HG03520 (cell line): Measurements from ENCODE around the gene FAM149A.

Source experiments
- ATAC-seq: cut with Tn5 transposase; IDR thresholded peaks from one replicate; pipeline ENCODE4 v1.9.1; 2021; ENCODE audit warnings: mild to moderate bottlenecking, moderate library complexity; ENCODE audit not compliant: unreplicated experiment

The FAM149A gene

GRCh38 chr4:186104114-186104889, at the start of gene FAM149A:
Gene FAM149A (plus strand): TSS chr4:186104704.
- peak; percentile 59 for ATAC-seq

- ATAC-seq = peak; percentile 100
These were observed 46.1 kb upstream of the FAM149A start for GRCh38 chr4:186058253-186058979.

DNA sequence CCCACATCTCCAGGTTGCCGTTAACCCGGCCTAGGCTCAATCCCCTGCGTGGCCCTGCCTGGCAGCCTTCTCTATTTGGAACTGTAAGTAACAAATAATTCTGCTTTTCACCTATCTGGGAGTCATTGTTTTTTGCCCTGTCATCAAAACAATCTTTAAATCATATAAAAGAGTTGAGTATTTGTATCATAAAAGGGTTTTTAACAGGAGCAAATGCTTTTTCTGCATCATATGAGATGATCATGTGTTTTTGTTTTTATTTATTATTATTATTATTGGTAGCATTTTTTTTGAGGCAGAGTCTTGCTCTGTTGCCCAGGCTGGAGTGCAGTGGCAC, 45.6 kb upstream of the FAM149A start:
- no peak for ATAC-seq

- no peak for ATAC-seq
These were observed 42.6 kb upstream of the FAM149A start for GRCh38 chr4:186061921-186062320.

- ATAC-seq = no peak
These were observed 36.6 kb upstream of the FAM149A start for GRCh38 chr4:186067757-186068385.

DNA sequence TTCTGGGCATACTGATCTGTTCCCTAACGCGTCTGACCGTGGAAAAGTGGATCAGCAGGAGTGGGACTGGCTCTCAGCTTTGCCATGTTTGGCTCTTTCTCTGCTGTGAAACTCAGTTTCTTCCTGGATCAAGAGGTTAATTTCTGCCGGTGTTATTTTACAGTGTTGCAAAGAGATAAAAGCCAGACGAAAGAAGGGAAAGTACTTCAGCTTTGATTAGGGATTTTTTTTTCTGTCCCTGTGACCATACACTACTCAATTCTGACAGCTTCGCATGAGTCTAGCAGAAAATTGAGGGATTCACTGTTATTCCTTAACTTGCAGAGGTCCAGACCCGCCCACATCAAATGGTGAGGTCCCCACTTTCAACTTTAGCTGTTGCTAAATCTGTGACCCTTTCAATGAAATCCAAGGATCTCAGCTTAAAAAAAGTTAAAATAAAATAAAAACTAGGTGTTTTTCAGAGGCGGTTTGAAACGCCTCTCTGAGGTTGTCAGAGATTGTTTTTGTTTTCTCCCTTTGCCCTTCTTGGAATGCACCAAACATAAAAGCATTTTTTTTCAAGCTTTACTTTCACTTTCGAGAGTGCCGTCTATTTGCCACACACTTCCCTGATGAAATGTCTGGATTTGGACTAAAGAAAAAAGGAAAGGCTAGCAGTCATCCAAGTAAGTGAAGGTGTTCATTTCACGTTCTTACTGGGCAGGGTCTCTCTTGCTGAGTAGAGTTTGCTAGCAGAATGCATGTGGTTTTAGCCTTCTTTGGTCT, 35.7 kb upstream of the FAM149A start, which contains the start of gene TLR3:
TLR3 (plus strand) TSS at position 576 of the 768 bp plus-strand sequence. CDS start 7,464 bp downstream, outside the sequence.
- no peak for ATAC-seq

GRCh38 chr4:186069729-186070128, 34.8 kb upstream of the FAM149A start:
- no peak for ATAC-seq

DNA sequence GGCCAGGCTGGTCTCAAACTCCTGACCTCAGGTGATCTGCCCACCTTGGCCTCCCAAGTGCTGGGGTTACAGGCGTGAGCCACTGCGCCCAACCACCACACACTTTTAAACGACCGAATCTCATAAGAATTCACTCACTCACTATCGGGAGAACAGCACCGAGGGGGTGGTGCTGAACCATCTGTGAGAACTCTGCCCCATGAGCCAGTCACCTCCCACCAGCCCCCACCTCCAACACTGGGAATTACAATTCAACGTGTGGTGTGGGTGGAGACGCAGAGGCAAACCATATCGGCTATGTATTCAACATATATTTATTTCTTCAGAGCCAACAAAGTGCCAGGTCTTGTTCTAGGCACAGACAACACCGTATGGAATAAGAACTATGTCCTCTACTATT, 32.0 kb upstream of the FAM149A start:
- ATAC-seq = no peak

GRCh38 chr4:186074189-186074588, 30.3 kb upstream of the FAM149A start:
- ATAC-seq = no peak

- no peak for ATAC-seq
These were observed 25.4 kb upstream of the FAM149A start for GRCh38 chr4:186078981-186079638.

GRCh38 chr4:186079694-186080093, 24.8 kb upstream of the FAM149A start:
- no peak for ATAC-seq

DNA sequence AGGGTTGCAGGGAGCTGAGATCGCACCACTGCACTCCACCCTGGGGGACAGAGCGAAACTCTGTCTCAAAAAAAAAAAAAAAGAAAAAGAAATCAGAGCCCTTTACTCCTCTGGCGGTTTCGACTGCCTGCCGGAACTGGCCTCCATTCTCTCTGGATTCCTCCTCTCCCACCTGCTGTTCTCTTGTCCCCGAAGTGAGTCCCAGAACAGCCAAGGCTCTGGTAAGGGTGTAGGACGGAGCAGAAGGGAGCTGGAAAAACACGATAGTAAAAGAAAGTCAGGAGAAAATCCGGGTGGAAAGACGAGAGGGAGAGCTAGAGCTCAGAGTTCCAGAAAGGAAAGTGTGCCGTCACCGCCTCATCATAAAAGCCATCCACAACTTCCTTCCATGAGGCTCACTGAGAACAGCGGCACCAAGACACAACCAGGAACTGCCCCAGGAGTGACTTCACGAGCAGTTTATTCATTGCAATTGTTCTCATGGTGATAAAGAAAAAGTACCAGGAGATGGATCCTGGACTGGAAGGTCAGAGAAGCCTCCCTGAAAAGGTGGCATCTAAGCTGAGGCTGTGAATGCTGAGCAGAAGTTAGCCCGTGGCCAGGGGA, 23.2 kb upstream of the FAM149A start:
- no peak for ATAC-seq

DNA sequence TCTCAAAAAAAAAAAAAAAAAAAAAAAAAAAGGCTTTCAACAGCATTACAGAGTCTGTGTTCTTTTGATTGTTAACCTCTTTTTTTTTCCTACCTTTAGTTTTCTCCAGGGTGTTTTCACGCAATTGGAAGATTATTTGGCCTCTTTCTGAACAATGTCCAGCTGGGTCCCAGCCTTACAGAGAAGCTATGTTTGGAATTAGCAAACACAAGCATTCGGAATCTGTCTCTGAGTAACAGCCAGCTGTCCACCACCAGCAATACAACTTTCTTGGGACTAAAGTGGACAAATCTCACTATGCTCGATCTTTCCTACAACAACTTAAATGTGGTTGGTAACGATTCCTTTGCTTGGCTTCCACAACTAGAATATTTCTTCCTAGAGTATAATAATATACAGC, 22.3 kb upstream of the FAM149A start:
- ATAC-seq = no peak

DNA sequence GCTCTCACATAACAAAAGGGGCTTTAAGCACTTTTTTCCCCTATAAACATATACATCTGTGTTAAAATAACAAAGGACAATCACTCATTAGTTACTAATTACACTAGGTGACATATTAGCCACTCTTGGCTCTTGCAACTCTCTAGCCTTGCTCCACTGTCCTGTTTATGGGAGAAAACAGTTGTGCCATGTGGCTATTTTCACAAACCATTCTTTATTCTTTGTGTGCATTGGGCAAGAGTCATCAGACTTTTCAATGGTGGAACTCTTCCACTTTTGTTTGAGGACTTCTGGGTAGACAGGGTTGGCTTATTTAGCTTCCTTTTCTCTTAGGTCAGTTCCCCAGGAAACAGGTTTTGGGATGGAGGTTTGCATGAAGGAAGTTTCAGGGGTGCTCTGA, 16.0 kb upstream of the FAM149A start:
- no peak for ATAC-seq

- ATAC-seq = no peak
These were observed 12.2 kb upstream of the FAM149A start for GRCh38 chr4:186092296-186092695.

GRCh38 chr4:186095406-186095805, 9.1 kb upstream of the FAM149A start:
- no peak for ATAC-seq

DNA sequence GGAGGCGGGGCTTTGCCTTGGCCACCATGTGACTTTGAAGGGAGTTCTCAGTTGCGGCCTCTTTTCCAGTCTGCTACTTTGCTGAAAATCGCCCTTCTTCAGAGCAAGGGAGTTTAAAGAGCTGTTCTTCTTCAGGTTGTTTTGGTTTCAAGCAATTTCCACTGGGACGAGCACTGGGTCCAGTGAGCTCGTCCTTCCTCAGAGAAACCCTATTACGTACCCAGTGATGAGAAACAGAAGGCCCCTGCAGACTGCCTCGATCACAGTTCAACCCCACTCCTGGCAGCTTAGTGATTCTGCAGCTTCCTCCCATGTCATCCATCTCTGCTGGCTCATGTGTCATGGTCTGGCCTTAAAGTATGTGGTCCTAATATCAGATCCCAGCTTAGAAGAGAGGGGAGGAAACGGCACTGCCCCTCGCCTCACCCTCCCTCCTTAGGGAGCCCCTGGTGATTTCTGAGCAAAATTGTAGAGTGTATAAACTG, 7.8 kb upstream of the FAM149A start:
- ATAC-seq = no peak

GRCh38 chr4:186097386-186097785, 7.1 kb upstream of the FAM149A start:
- ATAC-seq = no peak

DNA sequence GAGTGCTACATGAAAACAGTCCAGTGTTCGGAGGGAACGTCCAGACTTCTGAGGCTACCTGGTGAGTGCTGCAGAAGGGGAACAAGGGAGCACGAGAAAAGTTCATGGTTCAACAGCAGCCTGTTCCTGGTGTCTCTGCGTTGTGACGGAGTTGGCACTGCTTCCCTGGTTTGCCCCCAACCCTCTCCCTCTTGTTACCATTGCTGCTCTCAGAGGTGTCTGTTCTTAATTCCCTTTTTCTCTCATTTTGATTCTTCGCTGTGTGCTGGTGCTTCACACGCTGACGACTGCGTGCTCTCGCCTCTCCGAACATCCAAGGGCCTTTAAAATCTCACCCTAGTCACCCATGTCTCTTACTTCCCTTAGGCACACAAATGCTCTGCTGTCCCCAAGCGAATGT, 1.6 kb upstream of the FAM149A start:
- no peak for ATAC-seq
